ENCODE data around the gene GPR55.

- TF ChIP-seq, protein P1, sequence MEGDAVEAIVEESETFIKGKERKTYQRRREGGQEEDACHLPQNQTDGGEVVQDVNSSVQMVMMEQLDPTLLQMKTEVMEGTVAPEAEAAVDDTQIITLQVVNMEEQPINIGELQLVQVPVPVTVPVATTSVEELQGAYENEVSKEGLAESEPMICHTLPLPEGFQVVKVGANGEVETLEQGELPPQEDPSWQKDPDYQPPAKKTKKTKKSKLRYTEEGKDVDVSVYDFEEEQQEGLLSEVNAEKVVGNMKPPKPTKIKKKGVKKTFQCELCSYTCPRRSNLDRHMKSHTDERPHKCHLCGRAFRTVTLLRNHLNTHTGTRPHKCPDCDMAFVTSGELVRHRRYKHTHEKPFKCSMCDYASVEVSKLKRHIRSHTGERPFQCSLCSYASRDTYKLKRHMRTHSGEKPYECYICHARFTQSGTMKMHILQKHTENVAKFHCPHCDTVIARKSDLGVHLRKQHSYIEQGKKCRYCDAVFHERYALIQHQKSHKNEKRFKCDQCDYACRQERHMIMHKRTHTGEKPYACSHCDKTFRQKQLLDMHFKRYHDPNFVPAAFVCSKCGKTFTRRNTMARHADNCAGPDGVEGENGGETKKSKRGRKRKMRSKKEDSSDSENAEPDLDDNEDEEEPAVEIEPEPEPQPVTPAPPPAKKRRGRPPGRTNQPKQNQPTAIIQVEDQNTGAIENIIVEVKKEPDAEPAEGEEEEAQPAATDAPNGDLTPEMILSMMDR (IDR thresholded peaks at IDR 0.05 in 8 of 11, conservative IDR thresholded peaks at IDR 0.05 in 3 of 11), result no peak
- no peak for TF ChIP-seq POLR2A (IDR thresholded peaks at IDR 0.05)
- no peak for TF ChIP-seq POLR2AphosphoS5 (IDR thresholded peaks at IDR 0.05)
Observed at GRCh38 chr2:230914886-230915285, 10.2 kb downstream of the GPR55 start.
